Heart left ventricle (tissue), 13 donors: ENCODE data around the gene ARID5B.

Experiments used
- POLR2A ChIP-seq, 2 donors: fragments of 450-650 bp; IDR thresholded peaks; one replicate each; pipeline ENCODE4 v1.6.1; 2017; ENCODE audit warnings: antibody characterized with exemption in 2 of 2, mild to moderate bottlenecking in 2 of 2, moderate library complexity in 2 of 2
- TF ChIP-seq, protein P1 (sequence below), 12 donors: fragments of 200-600 bp; sonication (generic) in 4 of 12; IDR thresholded peaks; one replicate each; pipeline versions ENCODE4 v1.5.0 to v1.8.0; 2018 to 2022; ENCODE audit warnings: antibody characterized with exemption in 12 of 12, mild to moderate bottlenecking in 5 of 12
- donor health status: ischemic (EF 13 %, LVEDD 7.1; RV severe dilation, severe dysfunction).
- donor health status: DM: no; HTN: yes; CAD: no.
- donor health status: DM: no; HTN: no; CAD: no.
- donor health status: ischemic (EF 25% LVEDD 6.9; RV normal size, moderate dysfunction).
- donor health status: ischemic (EF 25% LVEDD 5.7; RV mildly dilated, moderate dysfunction).
- donor health status: ischemic (EF 35%, LVEDD 5.7; RV mildly dilated, moderate dysfunction).
- donor health status: nonischemic (EF 11% LVEDD 7.7; RV severe dilation, severe dysfunction).
- donor health status: DM: yes; HTN: yes; CAD: no.
- donor health status: PGD.
- donor health status: ischemic (EF 29% LVEDD 5.4; RV normal size, mild dysfunction).
- donor health status: nonischemic (EF 23%, LVEDD 6.1; RV moderate dilation, normal function).

- TF ChIP-seq, protein P1, sequence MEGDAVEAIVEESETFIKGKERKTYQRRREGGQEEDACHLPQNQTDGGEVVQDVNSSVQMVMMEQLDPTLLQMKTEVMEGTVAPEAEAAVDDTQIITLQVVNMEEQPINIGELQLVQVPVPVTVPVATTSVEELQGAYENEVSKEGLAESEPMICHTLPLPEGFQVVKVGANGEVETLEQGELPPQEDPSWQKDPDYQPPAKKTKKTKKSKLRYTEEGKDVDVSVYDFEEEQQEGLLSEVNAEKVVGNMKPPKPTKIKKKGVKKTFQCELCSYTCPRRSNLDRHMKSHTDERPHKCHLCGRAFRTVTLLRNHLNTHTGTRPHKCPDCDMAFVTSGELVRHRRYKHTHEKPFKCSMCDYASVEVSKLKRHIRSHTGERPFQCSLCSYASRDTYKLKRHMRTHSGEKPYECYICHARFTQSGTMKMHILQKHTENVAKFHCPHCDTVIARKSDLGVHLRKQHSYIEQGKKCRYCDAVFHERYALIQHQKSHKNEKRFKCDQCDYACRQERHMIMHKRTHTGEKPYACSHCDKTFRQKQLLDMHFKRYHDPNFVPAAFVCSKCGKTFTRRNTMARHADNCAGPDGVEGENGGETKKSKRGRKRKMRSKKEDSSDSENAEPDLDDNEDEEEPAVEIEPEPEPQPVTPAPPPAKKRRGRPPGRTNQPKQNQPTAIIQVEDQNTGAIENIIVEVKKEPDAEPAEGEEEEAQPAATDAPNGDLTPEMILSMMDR (IDR thresholded peaks at IDR 0.05): no peak
- no peak for TF ChIP-seq POLR2A (IDR thresholded peaks at IDR 0.05)
Observed at GRCh38 chr10:62133618-62134017, 232.1 kb downstream of the ARID5B start.
